IPS-NIHi7 (cell line): ENCODE results near the gene MRPL37.

Experiments
- DNase-seq: peaks from one replicate; pipeline ENCODE4 v3.0.0; 2012; ENCODE audit warnings: mixed read lengths; ENCODE audit errors: extremely low spot score

MRPL37 gene

GRCh38 chr1:54265126-54265525, 65.2 kb downstream of the MRPL37 start:
- no peak for DNase-seq

DNA sequence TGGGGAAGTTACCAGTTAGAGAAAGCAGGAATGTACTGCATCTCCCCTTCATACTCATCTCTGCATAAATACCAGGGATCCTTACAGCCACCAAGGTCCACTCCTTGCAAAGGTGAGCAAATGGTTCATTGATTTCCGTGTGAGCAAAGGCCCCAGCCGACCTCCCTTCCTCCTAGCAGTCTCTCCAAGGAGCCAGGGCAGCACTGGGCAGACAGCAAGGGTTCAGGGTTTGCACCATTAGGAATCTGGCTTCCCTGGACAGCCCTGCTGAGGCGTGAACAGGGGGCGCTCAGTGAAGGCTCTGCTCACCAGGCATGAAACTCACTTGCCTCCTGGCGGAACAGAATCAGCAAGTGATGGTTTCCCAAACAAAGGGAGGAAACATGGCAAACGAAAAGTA, 65.7 kb downstream of the MRPL37 start:
- no peak for DNase-seq

GRCh38 chr1:54266195-54266594, 66.2 kb downstream of the MRPL37 start:
- DNase-seq: no peak

DNA sequence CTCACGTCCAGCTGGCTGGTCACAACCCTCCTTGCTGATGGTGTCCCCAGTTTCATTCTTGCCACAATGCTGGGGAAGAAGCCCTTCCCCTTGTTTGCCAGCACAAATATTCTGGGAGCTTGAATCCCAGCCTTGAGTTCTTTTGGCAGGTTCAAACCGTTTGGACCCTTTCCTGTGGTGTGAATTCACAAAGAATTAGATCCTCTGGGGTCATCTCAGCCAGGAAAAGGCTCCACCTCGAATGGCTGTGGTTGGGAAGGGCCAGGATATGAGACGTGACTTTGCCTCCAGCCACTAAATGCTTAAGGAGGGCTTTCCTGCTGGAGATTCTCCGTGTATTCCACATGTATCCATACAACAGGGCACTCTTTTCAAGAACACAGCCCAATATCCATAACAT, 66.9 kb downstream of the MRPL37 start:
- no peak for DNase-seq
